ENCODE data around the gene TBX22.

The TBX22 gene, protein sequence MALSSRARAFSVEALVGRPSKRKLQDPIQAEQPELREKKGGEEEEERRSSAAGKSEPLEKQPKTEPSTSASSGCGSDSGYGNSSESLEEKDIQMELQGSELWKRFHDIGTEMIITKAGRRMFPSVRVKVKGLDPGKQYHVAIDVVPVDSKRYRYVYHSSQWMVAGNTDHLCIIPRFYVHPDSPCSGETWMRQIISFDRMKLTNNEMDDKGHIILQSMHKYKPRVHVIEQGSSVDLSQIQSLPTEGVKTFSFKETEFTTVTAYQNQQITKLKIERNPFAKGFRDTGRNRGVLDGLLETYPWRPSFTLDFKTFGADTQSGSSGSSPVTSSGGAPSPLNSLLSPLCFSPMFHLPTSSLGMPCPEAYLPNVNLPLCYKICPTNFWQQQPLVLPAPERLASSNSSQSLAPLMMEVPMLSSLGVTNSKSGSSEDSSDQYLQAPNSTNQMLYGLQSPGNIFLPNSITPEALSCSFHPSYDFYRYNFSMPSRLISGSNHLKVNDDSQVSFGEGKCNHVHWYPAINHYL

DNA sequence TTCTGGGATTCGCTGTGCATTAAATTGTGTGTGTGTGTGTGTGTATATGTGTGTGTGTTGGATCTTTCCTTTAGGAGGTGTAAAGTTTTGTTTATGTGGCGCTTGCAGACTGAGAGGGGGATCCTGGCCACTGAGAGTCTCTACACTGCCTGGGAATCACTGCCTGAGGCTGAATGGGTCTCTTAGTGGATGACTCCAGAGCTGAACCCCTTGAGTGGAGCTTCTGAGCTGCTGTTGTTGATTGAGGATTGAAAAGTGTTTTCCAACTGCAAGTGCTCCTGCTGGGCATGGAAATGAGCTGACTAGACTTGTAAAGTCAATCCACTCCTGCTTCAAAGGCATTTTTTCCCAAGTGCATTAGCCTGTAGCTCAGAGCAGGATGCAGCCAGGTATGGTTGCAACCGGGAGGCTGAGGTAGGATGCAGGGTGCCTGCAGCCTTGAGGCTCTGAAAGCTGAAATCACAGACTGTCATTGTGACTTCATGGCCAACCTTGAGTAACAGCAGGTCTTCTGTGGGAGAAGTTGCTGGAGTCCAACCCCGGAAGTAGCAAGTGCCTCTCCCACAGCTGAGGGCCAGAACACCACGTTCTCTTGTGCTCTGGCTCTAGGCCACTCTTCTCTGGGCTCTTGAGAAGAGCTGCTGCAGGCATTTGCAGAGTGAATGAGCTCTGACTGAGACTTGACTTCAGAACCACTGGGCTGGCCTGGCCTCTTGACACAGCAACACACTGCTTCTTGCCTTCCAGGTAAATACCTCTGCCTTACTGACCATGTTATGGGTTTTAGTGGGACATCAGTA, at the start of gene TBX22:
TBX22 (plus strand) TSS at position 613 of the 800 bp plus-strand sequence. CDS start 7,517 bp downstream, outside the sequence.
- H3K4me3 ChIP-seq (ENCODE audit: low read length) = no peak within 1 kb of the TSS
- TF ChIP-seq, protein P1, sequence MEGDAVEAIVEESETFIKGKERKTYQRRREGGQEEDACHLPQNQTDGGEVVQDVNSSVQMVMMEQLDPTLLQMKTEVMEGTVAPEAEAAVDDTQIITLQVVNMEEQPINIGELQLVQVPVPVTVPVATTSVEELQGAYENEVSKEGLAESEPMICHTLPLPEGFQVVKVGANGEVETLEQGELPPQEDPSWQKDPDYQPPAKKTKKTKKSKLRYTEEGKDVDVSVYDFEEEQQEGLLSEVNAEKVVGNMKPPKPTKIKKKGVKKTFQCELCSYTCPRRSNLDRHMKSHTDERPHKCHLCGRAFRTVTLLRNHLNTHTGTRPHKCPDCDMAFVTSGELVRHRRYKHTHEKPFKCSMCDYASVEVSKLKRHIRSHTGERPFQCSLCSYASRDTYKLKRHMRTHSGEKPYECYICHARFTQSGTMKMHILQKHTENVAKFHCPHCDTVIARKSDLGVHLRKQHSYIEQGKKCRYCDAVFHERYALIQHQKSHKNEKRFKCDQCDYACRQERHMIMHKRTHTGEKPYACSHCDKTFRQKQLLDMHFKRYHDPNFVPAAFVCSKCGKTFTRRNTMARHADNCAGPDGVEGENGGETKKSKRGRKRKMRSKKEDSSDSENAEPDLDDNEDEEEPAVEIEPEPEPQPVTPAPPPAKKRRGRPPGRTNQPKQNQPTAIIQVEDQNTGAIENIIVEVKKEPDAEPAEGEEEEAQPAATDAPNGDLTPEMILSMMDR (IDR thresholded peaks at IDR 0.05; ENCODE audit: insufficient read depth, low read depth, low read length, missing control alignments) = no peak
- no peak for DNase-seq (ENCODE audit: low read depth)

DNA sequence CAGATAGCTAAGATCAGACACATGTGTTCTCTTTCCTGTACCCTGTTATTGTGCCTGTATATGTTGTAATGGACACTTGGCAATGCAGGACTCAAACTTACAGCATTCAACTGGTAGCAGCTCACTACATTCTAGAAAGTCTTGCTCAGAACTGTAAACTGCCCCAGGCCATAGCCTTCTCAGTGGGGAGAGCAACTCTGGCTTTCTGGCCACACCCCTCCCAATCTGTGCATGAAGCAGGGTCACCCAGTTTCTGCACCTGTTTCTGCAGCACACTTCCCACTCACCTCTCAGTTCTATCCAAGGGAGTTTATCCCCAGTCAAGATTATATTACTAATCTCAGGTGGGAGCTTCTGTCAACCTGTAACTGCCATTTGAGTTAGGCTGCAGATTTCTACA, 38.9 kb upstream of the TBX22 start:
- H3K4me3 ChIP-seq (ENCODE audit: low read length) = no peak overlapping the region
- TF ChIP-seq, protein P1 (IDR thresholded peaks at IDR 0.05; ENCODE audit: insufficient read depth, low read depth, low read length, missing control alignments) = no peak
- DNase-seq (ENCODE audit: low read depth) = no peak

DNA sequence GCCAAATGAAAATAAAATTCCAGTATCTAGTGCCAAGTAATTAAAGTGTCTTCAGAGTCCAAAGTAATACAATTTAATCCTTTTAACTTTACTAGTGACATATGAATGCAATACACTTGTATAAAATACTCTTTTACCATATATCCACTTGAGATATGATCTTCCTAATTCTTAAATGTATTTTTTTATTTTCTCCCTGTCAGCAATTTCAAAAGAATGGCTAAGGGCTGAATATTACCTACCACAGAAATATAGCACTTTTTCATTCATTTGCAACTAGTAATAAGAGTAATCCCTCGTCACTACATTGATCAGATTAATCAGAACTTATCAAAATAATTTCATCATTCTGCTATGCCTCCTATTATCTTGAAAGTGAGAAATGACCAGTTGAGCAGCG, 10.1 kb upstream of the TBX22 start:
- TF ChIP-seq, protein P1 (IDR thresholded peaks at IDR 0.05; ENCODE audit: insufficient read depth, low read depth, low read length, missing control alignments) = no peak
- no peak for DNase-seq (ENCODE audit: low read depth)
- no peak overlapping the region for H3K4me3 ChIP-seq (ENCODE audit: low read length)

DNA sequence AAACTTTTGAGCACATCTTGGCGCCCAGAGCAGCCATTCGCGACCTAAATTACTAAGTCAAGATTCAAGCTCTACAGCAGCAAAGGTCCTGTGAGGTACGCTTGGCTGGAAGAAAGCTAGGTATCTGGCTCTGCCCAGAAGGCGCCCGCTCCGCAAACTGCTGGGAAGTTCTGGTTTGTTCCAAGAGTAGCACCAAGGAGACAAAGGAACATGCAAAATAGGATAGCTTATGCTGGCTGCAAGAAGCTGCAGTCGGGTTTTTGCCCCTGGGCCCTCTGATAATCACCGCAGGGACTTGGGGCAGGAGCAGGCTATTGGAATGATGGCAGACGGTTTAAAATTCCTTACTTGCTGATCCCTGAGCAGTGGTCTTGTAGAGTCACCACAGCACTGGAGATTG, 3.0 kb upstream of the TBX22 start:
- H3K4me3 ChIP-seq (ENCODE audit: low read length) = no peak overlapping the region
- TF ChIP-seq, protein P1 (IDR thresholded peaks at IDR 0.05; ENCODE audit: insufficient read depth, low read depth, low read length, missing control alignments) = no peak
- no peak for DNase-seq (ENCODE audit: low read depth)

DNA sequence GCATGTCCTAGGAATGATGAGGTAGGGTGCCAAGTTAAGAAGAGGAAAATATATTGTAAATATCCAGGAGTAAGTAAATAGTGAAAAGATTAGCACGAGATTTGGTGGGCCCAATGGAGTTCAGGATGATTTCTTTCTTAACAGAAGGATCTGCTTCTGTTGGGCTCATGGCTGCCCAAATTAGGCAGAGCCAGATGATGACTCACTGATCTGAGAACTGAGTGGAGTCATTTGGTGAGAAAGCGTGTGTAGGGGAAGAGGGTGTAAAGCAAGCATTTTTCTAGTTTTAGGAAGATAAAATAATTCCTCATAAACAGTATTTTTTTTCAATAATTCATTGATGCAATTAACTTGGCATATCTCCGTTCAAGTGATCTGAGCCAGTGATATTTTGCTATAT, 1.6 kb downstream of the TBX22 start:
- H3K4me3 ChIP-seq (ENCODE audit: low read length) = no peak overlapping the region
- TF ChIP-seq, protein P1 (IDR thresholded peaks at IDR 0.05; ENCODE audit: insufficient read depth, low read depth, low read length, missing control alignments) = no peak
- DNase-seq (ENCODE audit: low read depth) = no peak

DNA sequence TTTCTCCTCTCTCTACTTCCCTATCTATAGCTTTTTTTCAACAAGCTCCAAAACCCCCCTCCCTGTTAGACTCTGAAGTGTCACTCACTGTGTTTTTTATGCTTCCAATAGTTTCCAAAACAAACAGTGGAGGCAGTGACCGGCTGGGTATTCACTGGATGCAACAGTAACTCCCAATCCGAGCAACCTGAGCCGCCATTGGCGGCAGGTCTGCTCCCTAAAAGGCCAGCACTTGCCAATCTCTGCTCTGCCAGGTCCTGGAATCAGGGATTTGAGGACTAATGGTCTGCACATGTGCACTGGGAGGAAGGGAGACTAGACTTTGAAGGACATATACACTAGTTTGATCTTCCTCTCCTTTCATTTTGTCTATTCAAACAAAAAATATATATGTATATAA, 7.1 kb downstream of the TBX22 start:
- H3K4me3 ChIP-seq (ENCODE audit: low read length) = no peak overlapping the region
- TF ChIP-seq, protein P1 (IDR thresholded peaks at IDR 0.05; ENCODE audit: insufficient read depth, low read depth, low read length, missing control alignments) = no peak
- no peak for DNase-seq (ENCODE audit: low read depth)
